ENCODE results near the gene NTSR2. TPM values are rescaled to one million over a fixed set of nuclear protein-coding genes. Genes with fewer than 3 reads are reported as not detected.

NTSR2 gene
- total and polyA plus RNA-seq, 10 of the 15 experiments (the other 5 are each of a cell fraction or from before 2014, with no cell fraction given): not detected

DNA sequence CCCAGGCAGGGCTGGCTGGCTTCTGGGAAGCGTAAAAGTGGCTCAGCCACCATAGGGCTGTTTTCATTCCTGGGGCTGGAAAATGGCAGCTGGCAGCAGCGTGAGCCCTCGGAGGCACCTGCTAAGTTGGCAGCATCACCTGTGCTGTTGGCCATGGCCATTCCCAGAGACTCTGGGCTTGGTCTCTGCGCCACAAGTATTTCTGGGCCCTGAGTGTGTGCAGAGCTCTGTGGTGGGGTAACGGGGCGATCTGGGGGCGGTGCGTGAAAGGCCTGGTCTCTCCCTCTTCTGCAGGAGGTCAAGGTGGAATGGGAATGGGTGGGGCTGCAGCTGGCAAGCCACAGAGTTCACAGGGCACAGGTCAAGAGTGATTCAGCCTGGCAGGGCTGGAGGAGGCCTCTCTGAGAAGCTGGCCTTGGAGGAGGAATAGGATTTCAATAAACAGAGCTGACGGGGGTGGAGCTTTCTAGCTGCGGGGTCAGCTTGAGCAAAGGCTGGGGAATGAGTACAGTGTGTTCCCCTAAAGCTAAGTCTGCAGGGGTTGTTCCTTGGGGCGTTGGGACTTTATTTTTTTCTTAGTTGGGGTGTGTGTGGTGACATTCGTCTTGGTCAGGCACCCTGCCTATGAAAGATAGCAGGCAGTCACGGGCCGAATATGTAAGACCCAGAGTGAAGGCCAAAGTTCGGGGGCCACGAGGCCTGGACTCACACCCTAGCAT, 10.3 kb upstream of the NTSR2 start:
- no peak overlapping the region for H3K4me3 ChIP-seq
- H3K27ac ChIP-seq (ENCODE audit: control insufficient read depth, insufficient read depth): no peak overlapping the region
- no peak overlapping the region for H2AFZ ChIP-seq (ENCODE audit: control insufficient read depth, low read depth, low read length)
- TF ChIP-seq, protein P1, sequence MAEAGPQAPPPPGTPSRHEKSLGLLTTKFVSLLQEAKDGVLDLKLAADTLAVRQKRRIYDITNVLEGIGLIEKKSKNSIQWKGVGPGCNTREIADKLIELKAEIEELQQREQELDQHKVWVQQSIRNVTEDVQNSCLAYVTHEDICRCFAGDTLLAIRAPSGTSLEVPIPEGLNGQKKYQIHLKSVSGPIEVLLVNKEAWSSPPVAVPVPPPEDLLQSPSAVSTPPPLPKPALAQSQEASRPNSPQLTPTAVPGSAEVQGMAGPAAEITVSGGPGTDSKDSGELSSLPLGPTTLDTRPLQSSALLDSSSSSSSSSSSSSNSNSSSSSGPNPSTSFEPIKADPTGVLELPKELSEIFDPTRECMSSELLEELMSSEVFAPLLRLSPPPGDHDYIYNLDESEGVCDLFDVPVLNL (IDR thresholded peaks at IDR 0.05; ENCODE audit: low read depth, low read length): no peak
- no peak for TF ChIP-seq YBX1 (IDR thresholded peaks at IDR 0.05)
- TF ChIP-seq SUPT20H (IDR thresholded peaks at IDR 0.05; ENCODE audit: borderline replicate concordance, control insufficient read depth, low read depth, low read length): no peak
- TF ChIP-seq, protein P2, sequence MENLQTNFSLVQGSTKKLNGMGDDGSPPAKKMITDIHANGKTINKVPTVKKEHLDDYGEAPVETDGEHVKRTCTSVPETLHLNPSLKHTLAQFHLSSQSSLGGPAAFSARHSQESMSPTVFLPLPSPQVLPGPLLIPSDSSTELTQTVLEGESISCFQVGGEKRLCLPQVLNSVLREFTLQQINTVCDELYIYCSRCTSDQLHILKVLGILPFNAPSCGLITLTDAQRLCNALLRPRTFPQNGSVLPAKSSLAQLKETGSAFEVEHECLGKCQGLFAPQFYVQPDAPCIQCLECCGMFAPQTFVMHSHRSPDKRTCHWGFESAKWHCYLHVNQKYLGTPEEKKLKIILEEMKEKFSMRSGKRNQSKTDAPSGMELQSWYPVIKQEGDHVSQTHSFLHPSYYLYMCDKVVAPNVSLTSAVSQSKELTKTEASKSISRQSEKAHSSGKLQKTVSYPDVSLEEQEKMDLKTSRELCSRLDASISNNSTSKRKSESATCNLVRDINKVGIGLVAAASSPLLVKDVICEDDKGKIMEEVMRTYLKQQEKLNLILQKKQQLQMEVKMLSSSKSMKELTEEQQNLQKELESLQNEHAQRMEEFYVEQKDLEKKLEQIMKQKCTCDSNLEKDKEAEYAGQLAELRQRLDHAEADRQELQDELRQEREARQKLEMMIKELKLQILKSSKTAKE (IDR thresholded peaks at IDR 0.05; ENCODE audit: low read depth, poor library complexity, severe bottlenecking): no peak
- TF ChIP-seq, protein P3, sequence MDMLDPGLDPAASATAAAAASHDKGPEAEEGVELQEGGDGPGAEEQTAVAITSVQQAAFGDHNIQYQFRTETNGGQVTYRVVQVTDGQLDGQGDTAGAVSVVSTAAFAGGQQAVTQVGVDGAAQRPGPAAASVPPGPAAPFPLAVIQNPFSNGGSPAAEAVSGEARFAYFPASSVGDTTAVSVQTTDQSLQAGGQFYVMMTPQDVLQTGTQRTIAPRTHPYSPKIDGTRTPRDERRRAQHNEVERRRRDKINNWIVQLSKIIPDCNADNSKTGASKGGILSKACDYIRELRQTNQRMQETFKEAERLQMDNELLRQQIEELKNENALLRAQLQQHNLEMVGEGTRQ (IDR thresholded peaks at IDR 0.05; ENCODE audit: borderline replicate concordance, low read depth, low read length): no peak
- no peak for TF ChIP-seq ZBED1 (IDR thresholded peaks at IDR 0.05; ENCODE audit: borderline replicate concordance)
- TF ChIP-seq, protein P4, sequence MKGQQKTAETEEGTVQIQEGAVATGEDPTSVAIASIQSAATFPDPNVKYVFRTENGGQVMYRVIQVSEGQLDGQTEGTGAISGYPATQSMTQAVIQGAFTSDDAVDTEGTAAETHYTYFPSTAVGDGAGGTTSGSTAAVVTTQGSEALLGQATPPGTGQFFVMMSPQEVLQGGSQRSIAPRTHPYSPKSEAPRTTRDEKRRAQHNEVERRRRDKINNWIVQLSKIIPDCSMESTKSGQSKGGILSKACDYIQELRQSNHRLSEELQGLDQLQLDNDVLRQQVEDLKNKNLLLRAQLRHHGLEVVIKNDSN (IDR thresholded peaks at IDR 0.05; ENCODE audit: borderline replicate concordance, extremely low read length, insufficient read depth, low read depth, low read length): no peak
- no peak for TF ChIP-seq SMAD5 (IDR thresholded peaks at IDR 0.05; ENCODE audit: low read depth)
- TF ChIP-seq ZNF217 (IDR thresholded peaks at IDR 0.05): no peak
- CTCF ChIA-PET: interaction anchor here (0.6 to 2.3 kb wide), 16 partner anchors 8 to 548 kb away, joined by 3 to 9 read pairs (median 4); a partner anchor contains a TSS
- intact Hi-C loops (cut with micrococcal nuclease; ENCODE audit: unreplicated experiment): no loop called here
- H3K4me2 ChIP-seq (ENCODE audit: control insufficient read depth, insufficient read depth): no peak overlapping the region
- peaks cover 5 to 12% of the 10 kb centered on the region in 2 experiments; a peak in 3 of 4 replicates for H3K27me3 ChIP-seq (replicated peaks in 1 of 2; ENCODE audit: control insufficient read depth in 2 of 2, insufficient read depth in 2 of 2, low read length in 1 of 2)
- FAIRE-seq (no peak), DNase-seq (ENCODE audit: low read depth, low spot score) (no peak), ATAC-seq (no peak)
- H3K4me1 ChIP-seq (ENCODE audit: control insufficient read depth, insufficient read depth, low read length): no peaks in the 10 kb centered on the region
- no peaks in the 10 kb centered on the region for H3K79me2 ChIP-seq (ENCODE audit: control insufficient read depth, insufficient read depth, low read length)
- 33% methylated on average over 16 of the region's 16 CpGs for WGBS (ENCODE audit: insufficient coverage, insufficient replicate concordance, low lambda C conversion rate, missing lambda C conversion rate)
- no peaks in the 10 kb centered on the region for H4K20me1 ChIP-seq (ENCODE audit: control insufficient read depth, insufficient read depth)
- in situ Hi-C loops (cut with MboI): no loop called here
- POLR2A ChIA-PET: interaction anchor here (0.5 kb wide), 1 partner anchor 131 kb away, joined by 3 read pairs; no protein-coding TSS in a partner anchor
- H3K9ac ChIP-seq (ENCODE audit: control insufficient read depth, insufficient read depth, low read length): no peak overlapping the region
- no peaks in the 10 kb centered on the region for H3K36me3 ChIP-seq (ENCODE audit: control insufficient read depth in 2 of 2, insufficient read depth in 2 of 2, low read length in 1 of 2)
- SMC1A ChIA-PET (ENCODE audit: uncharacterized antibody, unreplicated experiment): interaction anchor here (0.9 to 1.4 kb wide), 2 partner anchors 98 to 202 kb away, joined by 3 read pairs; no protein-coding TSS in a partner anchor
- RAD21 ChIA-PET (ENCODE audit: unreplicated experiment): interaction anchor here (1.0 kb wide), 1 partner anchor 548 kb away, joined by 3 read pairs; a partner anchor contains a TSS
- H3K9me3 ChIP-seq (replicated peaks; ENCODE audit: control insufficient read depth, insufficient read depth, low read length): no peaks in the 10 kb centered on the region
- no TSS peak for BruUV-seq (replicated peaks)
